ENCODE results near the gene MMRN1.
"Not testable (repeated sequence)": the region's sequence is repeated elsewhere in the genome, so short reads cannot be mapped to it uniquely, and the experiment has no call there.

Gene MMRN1, protein sequence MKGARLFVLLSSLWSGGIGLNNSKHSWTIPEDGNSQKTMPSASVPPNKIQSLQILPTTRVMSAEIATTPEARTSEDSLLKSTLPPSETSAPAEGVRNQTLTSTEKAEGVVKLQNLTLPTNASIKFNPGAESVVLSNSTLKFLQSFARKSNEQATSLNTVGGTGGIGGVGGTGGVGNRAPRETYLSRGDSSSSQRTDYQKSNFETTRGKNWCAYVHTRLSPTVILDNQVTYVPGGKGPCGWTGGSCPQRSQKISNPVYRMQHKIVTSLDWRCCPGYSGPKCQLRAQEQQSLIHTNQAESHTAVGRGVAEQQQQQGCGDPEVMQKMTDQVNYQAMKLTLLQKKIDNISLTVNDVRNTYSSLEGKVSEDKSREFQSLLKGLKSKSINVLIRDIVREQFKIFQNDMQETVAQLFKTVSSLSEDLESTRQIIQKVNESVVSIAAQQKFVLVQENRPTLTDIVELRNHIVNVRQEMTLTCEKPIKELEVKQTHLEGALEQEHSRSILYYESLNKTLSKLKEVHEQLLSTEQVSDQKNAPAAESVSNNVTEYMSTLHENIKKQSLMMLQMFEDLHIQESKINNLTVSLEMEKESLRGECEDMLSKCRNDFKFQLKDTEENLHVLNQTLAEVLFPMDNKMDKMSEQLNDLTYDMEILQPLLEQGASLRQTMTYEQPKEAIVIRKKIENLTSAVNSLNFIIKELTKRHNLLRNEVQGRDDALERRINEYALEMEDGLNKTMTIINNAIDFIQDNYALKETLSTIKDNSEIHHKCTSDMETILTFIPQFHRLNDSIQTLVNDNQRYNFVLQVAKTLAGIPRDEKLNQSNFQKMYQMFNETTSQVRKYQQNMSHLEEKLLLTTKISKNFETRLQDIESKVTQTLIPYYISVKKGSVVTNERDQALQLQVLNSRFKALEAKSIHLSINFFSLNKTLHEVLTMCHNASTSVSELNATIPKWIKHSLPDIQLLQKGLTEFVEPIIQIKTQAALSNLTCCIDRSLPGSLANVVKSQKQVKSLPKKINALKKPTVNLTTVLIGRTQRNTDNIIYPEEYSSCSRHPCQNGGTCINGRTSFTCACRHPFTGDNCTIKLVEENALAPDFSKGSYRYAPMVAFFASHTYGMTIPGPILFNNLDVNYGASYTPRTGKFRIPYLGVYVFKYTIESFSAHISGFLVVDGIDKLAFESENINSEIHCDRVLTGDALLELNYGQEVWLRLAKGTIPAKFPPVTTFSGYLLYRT
- 0.41 to 5.5 reads per million in 2 donors for total RNA-seq

DNA sequence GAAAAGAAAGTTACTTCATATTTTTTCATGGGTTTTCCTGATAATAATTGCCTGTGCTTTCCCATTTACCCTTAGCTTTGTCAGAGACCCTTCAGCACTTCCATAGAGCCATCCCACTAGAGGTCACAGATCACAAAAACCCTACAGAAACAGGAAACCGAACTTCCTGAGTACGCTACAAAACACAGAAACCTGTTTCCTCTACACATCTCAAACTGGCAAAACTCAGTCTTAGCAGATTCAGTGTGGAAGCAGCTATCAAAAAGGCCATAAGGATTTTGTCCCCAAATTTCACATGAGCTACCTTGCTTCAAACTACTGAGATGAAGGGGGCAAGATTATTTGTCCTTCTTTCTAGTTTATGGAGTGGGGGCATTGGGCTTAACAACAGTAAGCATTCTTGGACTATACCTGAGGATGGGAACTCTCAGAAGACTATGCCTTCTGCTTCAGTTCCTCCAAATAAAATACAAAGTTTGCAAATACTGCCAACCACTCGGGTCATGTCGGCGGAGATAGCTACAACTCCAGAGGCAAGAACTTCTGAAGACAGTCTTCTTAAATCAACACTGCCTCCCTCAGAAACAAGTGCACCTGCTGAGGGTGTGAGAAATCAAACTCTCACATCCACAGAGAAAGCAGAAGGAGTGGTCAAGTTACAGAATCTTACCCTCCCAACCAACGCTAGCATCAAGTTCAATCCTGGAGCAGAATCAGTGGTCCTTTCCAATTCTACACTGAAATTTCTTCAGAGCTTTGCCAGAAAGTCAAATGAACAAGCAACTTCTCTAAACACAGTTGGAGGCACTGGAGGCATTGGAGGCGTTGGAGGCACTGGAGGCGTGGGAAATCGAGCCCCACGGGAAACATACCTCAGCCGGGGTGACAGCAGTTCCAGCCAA lies at the start of gene MMRN1:
Gene MMRN1, plus strand, starts transcription at position 206 of the 902 bp plus-strand sequence. Its CDS starts 118 bp downstream, at position 324.
- no peak for DNase-seq

DNA sequence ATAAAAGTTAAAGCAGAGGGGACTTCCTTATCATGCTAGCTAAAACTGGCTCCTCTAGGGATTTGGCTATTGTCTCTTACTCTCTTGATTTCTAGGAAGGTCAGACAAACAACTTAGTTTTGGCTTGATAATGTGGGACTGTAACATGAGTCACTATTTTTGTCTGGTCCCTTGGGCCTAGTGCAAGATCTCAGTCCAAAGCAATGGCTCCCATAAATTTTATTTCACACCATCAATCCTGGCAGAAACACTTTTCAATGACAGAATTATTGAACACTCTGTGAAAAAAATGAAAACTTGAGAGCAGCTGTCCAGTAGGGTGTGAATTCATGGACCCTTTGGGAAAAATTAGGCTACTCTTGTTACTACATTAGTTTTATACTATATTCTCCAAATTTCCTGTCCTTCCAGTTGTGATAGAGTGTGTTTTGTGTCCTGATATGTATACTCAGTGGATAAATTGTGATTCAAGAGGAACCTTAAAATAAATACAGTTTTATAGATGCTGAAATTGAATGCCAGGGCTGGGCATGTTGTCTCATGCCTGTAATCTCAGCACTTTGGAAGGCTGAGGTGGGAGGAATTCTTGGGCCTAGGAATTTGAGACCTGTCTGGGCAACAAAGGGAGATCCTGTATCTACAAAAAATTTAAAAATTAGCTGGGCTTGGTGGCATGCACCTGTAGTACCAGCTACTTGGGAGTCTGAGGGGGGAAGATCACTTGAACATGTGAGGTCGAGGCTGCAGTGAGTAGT lies 46.9 kb upstream of the MMRN1 start:
- DNase-seq, result no peak

DNA sequence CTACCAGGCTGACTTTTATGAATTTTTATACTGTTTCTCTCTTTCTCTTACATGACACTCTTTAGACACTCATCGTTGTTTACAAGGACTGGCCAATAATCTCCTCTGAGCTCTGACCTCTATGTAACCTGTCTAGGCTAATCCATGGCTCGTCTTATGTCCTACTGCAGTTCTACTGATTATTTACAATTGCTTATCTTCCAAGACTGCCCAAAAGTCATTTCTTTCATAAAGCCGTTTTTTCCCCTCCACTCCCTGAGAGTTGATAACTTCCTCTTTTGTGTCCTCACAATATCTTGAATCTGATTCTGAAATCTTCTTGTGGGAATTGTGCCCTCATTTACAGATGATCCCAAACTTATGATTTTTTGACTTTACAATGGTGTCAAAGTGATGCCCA lies 39.4 kb upstream of the MMRN1 start:
- DNase-seq, result no peak

DNA sequence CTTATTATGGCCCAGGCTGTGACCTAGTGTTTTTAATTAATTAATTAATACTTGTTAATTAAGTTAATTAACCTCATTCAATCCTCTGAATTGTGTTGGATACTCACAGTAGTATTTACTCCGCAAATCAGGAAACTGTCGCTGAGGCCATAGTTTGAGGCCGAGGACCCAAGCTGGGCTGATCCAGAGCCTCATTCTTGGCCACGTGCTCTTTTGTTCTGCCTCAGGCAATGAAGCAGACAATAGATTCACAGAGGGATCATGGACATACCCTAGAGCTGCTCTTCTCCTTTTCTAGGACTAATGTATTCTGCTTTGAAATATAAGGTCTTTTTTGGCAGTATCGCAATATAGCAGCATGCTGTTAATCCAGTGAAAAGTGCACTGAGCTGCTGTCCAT lies 33.7 kb upstream of the MMRN1 start:
- no peak for DNase-seq

DNA sequence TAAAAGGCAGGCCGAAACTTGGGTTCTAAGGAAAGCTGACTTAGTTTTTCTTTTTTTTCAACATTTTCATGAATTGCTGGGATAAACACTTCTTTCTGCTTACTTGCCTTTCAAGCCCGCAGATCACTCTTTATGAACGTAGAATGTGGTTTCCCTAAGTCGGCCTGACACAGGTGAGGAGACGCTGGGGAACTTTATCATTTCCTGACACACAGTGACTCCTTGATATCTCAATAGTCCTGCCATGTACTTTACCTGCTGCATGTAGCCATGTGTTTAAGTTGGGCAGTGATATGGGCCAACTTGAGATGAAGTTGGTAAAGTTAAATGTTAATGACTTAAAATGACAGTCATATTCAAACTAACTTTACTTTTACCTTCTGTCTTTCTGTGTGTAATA lies 31.1 kb upstream of the MMRN1 start:
- DNase-seq, result no peak

DNA sequence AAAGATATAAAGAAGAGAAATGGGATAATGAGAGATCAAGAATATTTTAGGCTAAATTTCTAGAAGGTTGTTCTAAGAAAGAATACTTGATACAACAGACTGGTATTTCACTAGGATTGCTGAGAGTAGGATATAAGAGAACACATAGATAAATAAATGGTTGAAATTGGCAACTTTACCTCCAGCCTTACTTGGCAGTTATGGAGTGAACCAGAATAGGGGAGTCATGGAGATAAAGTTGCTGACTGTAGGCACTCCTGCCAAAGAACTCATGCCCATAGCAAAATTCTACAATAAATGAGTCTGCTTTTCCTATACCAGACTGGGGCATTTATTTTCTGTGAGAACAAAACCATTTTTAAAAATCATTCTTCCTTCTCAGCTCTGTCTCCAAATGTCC lies 26.4 kb upstream of the MMRN1 start:
- DNase-seq, result no peak

DNA sequence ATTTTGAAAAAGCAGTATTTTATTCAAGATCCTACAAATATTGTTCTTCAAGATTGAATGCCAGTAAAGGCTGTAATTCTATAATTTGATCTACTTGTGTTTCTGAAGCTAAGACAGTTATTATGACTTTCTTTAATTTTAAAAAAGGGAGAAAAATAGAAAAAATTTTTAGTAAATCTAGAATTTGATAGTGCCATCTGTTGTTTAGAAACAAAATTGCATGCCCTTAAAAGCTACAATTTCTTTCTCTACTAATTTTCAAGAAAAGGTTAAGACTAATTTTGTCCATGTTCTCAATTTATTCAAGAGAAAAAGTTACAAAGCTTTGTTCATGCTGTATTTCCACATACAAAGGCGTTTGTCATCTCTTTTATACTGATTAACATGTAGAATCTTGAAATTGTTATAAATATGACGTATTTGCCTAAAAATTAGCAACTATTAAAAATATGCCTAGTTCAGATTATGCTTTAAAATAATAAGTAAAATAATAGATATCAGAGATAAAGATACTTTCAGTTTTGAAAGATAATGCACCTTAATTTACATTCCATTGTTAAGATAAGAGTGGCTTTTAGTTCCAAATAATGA lies 25.6 kb upstream of the MMRN1 start:
- no peak for DNase-seq

DNA sequence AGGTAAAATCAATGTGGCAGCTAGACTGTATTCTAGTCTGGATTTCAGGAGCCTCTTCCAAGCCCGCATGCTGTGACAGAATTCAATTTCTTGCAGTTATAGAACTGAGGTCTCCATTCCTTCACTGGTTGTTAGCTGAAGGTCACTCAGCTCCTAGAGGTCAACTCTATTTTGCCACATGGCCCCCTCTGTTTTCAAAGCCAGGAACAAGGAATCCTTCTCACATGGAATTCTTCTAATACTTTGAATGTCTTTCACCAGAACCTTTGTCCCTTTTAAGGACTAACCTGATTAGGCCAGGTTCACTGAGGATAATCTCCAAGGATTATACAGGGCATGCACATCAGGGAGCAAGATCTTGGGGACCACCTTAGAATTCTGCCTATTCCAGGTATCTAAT lies 23.4 kb upstream of the MMRN1 start:
- no peak for DNase-seq

DNA sequence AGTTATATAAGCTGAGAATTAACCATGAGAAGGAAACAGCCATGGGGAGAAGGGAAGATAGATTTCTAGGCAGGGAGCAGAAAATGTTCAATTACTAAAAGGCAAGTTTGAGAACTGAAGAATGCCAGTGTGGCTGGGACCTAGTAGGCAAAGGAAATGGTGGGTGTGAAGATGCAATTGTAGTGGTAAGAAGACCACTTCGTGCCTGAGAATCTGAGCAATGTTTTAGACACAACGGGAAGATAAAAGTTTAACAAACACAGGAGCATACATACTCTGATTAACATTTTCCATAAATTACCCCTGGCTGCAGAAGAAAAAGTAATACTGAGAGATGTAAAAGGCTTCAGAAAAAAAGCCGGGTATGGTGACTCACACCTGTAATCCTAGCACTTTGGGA lies 18.1 kb upstream of the MMRN1 start:
- no peak for DNase-seq

DNA sequence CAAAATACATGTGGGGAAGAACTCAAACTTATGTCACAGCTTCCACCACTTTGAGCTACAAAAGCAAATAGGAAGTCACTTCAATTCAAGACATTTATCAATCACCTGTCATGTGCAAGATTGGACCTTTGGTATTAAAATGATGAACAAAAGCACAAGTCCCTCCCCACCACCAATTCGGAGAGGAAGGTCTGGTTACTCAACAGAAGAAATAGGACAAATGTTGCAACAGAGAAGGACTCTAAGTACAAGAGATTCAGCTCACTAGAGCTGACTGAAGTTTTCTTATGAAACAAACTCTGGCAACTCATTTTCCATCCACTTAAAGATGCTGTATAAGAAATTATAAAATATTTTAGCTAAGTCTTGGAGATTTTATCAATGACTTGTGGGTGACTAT lies 16.0 kb upstream of the MMRN1 start:
- DNase-seq, result no peak

DNA sequence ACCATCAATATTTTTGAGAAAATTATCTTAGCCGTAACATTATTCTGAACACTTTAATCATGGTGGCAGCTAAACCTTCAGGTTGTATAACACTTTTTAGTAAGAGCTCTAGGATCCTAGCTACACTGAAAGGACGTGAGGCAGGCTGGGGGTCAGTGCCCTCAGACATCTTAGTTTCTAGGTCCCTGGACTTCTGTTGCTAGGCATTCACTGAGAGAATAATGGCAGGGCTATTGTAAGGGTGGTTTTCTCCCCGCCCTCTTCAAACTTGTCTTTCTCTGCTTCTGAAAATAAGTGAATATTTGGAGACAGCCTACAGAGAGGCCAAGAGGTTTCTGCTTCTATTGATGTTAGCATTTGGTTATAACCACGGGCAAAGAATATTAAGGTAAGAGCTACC lies 15.4 kb upstream of the MMRN1 start:
- DNase-seq, result no peak

DNA sequence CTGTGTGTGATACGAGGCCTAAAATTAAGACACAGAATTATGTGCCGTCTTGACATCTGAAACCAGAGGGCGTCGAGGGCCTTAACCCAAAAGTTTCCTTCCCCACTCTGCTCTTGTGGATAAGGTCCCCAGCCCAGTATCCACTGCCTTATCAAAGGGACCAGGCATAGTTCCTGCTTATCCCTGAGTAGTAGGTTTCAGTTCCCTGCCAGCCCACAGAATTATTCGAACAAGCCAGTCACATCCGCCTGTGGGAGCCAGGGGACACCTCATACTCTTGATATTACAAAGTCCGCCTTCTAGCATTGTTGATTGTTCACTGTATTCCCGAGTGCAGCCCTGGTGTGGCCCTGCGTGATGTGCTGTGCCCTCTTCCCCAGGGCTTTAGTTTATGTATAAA lies 5.4 kb upstream of the MMRN1 start:
- DNase-seq, result no peak

DNA sequence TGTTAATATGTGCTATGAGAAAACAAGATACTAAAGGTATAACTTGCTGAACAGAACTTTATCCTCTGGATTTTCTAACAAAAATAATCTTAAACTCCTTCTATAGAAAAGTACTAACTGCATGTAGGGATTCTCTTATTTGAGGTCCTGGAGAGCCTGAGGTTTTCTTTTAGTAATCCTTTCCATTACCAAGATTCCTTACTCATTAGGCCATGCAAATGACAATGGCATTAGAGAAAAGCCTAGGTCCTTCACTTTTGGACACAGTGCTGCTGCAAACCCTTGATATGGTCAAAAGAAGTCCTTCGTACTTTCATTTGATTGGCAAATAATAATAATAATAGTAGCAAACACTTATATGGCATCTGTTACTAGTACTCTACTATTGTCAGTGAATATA lies 3.2 kb downstream of the MMRN1 start:
- no peak for DNase-seq

DNA sequence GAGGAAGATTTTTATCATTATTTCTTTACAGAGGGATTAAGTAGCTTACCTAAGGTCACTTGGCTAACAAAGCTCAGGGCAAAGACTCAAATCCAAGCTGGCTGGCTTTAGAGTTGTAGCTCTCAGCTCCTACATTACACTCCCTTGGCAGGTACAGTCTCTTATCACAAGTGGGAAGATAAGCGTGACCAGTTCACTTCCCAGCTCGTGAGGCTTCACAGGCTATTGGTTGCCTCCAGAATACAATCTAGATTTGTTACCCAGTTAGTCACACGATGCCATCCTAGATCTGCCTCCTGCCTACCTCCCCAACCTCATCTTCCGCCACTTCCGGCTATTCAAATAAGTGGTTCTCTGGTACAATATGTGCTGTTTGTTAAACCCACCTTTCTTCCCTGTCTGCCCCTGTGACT lies 3.7 kb downstream of the MMRN1 start:
- DNase-seq, result no peak

DNA sequence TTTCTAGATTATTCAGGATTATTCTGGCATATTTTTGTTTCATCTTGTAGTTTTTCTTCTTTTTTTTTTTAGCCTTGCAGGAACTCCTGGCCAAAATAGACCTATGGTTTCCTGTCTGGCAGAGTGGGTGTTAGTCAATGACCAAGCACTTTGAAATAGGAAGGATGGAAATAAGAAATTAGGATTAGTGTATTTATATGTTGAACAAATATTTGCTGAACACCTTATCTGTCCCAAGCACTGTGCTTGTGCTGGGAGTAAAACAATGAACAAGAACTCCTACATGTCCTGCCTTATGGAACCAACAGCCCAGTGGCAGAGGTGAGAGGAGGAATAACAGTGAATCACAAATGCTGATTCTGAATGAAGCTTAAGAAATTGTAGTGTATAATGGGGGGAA lies 4.5 kb downstream of the MMRN1 start:
- no peak for DNase-seq

DNA sequence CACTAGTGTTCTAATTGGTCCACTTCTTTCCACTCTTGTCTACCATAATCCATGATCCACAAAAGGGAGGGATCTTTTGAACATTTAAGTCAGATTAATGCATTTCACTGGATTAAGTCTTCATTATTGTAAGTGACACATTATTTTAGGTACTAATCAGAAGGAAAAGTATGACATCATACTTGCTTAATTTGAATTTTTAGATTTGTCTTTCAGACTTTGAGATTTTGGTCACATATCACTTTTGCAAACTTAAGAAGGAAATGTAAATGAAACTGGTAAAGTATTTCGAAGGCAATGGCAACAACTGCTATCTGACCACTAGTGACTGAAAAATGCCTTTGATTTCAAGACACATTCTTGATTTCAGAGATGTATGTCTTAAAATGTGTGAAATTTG lies 5.2 kb downstream of the MMRN1 start:
- DNase-seq, result no peak

DNA sequence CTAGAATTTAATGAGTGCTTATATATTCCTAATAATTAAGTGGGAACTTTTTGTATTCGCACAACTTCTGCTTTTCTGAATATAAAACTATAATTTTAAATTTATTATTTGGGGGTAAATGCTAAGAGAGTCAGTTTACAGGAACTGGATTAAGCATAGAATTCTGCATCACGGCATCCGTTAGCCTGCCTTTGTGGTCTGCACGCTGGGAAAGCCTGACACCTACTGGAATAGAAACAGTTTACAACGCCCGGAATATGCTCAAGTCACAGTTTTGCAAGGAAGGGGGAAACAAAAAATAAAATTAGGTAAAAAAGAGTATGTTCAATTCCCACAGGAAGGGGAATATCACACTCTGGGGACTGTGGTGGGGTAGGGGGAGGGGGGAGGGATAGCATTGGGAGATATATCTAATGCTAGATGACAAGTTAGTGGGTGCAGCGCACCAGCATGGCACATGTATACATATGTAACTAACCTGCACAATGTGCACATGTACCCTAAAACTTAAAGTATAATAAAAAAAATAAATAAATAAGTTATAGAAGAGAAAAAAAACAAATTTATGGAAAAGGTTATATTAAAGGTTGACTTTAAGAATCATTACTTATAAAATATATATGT lies 7.3 kb downstream of the MMRN1 start:
- DNase-seq, result not testable (repeated sequence)

DNA sequence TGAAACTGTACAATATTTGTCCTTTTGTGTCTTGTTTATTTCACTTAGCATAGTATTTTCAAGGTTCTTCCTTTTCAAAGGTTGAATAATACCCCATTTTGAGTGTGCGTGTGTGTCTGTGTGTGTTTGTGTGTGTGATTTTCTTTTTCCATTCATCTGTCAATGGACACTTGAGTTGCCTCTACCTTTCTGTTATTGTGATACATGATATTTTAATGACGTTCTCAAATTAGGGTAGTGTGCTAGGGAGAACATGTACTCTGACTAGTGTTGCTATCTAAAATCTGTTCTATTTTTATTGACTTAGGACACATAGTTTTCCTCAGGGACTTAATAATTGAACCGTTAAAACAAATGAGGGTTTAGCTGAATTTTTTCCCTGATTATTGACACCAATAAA lies 9.9 kb downstream of the MMRN1 start:
- no peak for DNase-seq

DNA sequence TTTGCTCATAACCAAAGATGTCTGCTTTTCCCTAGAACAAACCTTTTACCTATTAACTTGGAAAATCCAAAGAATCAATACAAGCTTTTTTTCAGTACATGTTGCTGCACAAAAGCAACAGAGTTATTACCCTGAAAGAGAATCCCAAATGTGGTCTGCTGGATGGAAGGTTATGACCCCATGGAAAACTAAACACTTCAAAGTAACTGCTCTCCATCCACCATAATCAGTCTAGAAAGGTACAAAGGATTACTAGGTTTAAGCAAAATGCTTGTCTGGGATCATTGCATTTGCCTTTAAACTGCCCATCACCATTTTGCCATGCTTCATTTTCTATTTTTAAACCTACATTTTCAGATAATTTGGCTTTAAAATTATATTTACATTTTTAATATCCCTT lies 11.7 kb downstream of the MMRN1 start:
- DNase-seq, result no peak

DNA sequence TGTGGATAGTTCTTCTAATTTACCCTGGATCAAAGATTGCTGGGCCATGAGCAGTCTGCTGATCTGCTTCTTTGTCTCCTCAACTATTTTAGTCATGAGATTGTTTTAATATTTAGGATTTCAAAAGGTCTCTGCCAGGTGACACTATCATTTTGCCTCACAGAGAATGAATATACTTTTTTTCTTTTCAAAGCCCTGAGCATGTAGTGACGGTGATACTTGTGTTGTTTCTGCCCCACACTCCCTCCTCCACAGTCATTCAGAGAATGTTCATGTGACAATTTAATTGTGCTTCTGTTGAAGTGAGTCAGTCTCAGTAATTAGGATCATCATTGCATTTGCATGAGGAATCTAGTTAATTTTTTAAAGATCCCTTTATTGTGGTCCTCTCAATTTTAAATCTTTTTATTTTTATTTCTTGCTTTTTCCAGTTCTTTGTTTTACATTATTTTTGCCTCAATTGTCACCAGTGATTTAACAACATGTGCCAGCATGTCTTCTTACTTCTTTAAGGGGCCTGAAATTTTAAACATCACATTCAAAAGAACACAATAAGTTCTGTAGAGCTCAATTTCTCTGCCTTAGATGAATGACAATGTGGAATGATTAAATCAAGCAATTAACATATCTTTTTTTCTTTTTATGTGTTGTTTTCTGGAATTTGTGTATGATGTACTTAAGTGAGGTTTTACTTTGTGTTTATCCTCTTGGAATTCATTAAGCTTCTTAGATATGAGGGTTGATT lies 12.3 kb downstream of the MMRN1 start:
- no peak for DNase-seq

Measured in activated gamma-delta T cell (primary cell).